ENCODE measurements around the gene SDS.

SDS gene, protein sequence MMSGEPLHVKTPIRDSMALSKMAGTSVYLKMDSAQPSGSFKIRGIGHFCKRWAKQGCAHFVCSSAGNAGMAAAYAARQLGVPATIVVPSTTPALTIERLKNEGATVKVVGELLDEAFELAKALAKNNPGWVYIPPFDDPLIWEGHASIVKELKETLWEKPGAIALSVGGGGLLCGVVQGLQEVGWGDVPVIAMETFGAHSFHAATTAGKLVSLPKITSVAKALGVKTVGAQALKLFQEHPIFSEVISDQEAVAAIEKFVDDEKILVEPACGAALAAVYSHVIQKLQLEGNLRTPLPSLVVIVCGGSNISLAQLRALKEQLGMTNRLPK

DNA sequence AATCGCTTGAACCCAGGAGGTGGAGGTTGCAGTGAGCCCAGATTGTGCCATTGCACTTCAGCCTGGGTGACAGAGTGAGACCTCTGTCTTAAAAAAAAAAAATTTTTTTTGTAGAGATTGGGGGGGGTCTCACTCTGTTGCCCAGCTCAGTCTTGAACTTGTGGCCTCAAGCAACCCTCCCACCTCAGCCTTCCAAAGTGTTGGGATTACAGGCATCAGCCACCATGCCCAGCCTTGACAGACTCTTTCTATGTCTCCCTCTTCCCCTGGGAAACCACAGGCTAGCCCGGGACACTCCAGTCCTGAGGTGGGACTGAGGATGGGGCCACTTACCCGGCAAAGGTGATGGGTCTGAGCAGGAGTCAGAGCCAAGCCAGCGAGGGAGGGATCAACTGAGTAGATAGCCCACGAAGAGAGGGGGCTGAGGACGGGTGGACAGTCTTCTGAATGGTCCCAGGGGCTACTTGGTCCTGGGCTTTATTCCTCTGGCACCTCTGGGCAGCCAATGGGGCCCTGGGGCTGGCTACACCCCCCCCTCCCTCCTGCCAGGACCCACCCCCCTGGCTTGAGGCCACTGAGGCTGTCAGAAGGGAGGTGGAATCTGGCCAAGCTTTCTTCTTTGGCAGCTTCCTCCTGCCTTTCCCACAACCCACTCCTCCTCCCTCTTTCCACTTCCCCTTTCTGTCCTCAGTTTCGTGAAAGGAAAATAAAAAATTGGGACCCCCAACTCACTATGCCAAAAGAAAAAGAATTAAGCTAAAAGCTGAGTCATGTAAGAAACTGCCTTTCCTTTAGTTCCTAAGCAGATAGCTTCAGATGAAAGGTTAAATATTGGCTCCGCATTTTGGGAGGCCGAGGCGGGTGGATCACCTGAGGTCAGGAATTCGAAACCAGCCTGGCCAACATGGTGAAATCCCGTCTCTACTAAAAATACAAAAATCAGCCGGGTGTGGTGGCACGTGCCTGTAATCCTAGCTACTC, at the start of gene SDS:
TSS of gene SDS (minus strand) at position 453 of the 981 bp plus-strand sequence. CDS start 4,179 bp downstream, outside the sequence.
- peak; percentile 43 for DNase-seq (ENCODE audit: low spot score)

DNA sequence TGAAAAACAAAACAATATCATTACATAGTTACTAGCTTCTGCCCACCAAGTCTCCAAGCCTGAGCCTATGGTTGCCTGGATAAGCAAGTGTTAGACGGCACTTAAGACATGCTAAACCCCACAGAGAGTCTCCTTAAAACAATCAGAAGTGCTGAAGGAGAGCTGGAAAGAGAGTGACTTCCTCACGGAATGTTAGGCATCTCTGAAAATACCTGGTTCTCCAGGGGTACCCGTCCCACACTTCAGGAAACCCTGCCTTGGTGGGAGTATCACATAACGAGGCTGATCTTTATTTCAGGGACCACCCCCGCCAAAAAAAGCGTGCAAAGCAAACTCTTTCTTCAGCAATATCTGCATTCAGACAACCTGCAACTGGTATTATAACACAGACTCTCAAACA, 49.6 kb upstream of the SDS start:
- no peak for DNase-seq (ENCODE audit: low spot score)

DNA sequence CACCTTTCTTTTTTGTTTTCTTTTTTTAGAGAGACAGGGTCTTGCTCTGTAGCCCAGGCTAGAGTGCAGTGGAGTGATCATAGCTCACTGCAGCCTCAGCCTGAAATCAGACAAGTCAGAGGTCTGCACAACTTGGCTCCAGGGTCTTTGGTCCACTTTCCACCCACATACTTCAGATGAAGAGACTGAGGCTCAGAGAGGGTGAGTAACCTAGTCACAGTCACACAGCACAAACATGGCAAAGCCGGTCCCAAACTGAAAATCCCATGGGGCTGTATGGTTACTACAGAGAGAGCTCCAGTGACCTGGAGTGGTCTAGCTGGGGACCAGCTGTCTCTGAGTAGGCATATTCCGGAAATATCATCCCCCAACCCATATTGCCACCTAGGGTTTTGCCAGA, 48.8 kb upstream of the SDS start:
- no peak for DNase-seq (ENCODE audit: low spot score)

DNA sequence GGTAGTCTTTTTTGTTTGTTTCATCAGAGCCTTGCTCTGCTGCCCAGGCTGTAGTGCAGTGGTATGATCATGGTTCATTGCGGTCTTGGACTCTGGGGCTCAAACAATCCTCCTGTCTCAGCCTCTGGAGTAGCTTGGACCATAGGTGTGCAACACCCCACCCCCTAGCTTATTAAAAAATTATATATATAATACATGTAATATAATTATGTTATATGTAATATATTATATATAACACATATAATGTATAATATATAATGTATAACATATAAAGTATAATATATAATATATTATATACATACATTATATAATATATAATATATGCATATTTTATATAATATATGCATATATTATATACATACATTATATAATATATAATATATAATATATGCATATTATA, 46.2 kb upstream of the SDS start:
- no peak for DNase-seq (ENCODE audit: low spot score)

DNA sequence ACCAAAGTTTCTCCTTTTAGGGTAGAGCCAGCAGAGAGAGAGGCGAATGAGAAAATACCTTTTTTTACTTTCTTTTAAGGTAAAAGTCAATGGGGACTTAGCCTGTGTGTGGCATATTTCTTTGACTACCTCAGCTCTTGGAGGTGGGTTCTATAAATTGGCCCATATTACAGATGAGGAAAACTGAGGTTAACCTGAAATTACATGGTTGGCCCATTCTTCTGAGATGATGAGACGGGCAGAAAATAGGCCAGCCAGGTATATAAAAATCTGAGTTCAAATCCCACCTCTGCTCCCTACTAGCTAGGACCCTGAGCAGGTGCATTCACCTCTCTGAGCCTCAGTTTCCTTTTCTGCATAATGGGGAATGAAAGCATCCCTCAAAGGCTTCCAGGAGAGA, 45.6 kb upstream of the SDS start:
- DNase-seq (ENCODE audit: low spot score): no peak

DNA sequence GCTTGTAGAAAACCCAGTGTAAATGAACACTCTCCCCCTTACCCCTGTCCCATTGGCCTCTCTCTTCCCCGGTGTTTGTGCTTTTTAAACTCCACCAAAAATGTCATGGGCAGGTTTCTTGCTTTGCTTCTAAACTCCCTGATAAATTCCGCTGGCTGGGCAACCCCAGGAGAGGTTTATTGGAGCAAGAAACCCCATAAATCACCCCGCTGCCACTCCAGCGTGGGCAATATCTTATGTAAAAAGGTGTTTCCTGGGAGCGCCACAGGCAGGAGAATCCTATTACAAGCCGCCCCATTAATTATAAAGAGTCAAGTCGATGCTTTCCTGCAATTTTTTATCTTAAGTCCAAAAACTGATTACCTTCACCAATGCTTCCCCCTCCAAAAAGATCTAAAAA, 45.2 kb upstream of the SDS start:
- no peak for DNase-seq (ENCODE audit: low spot score)

DNA sequence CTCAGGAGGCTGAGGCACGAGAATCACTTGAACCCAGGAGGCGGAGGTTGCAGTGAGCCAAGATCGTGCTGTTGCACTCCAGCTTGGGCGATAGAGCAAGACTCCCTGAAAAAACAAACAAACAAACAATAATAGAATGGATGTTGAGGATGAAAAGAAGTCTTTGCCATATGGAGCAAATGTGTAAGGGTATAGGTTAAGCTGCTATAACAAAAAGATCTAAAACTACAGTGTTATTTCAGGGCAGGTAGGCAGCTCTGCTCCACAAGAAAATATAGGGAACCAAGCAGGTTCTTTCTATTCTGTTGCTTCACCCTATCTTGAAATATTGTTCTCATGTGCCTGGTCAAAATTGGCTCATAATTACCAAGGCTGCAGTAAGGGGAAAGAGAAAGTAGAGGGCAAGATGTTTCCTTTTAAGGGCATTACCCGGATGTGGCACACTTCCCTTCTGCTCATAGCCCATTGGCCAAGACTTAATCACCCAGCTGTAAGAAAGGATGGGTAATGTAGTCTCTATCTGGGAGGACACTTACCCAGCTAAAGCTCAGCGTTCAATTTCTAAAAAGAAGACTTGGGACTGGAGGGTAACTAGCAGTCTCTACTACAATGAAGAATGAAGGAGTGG, 42.0 kb upstream of the SDS start:
- no peak for DNase-seq (ENCODE audit: low spot score)

DNA sequence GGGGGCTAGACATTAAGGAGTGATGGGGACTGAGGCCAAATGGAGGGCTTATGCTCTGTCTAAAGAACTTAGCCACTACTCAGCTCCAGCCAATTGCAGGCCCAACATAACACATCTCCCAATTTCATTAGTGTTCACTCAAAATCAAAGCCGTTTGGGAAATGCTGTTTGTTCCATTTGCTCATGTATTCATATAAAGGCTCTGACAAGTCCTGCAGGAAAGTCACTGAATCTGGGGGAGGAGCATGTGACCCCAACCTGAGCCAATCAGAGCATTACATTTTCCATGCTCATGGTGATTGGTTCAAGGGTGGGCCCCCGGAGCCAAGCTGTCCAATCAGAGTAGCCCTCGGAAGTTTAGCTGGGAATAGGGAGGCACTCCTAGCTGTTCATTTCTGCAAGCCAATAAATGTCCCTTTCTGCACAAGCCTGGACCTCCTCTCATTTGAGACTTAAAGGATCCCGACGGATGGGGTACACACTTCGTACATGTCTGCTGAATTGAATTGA, 39.4 kb upstream of the SDS start:
- DNase-seq (ENCODE audit: low spot score): no peak

DNA sequence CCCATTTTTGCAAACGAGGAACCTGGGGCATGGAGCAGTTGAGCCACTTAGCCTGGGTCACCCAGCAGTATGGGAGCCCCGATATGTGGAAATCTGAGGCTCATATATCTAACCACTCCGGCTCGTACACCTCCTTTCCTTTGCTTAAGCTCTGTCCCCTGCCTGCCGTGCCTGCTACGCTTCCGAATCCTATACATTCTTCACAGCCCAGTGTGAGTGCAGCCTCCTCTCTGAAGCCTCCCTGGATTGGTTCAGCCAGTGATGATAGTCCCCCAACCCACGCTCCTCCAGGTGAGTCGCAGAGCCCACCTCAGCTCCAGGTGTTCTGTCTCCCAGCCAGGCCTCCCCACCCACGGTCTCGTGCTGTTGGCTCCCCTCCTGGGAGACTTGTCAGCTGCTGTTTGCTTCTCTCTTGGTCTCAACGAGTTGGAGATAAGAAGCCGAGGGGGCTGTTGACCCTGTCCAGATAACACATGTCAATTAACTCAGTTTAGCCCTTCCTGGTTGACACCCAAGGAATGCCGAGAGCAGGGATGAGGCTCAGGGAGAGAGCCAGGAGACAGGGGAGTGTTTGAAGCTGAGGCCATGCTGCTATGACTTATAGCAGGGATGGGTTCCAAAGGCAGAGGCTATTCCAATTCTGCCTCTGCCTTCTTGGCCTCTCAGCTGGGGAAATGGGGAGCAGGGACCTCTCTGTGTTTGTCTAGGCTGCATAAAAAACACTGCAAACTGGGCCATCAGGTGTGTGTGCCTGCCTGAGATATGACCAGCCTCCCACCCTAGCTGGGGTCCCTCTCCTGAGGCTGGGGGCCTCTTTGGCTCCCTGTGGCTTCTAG, 37.5 kb upstream of the SDS start:
- no peak for DNase-seq (ENCODE audit: low spot score)

DNA sequence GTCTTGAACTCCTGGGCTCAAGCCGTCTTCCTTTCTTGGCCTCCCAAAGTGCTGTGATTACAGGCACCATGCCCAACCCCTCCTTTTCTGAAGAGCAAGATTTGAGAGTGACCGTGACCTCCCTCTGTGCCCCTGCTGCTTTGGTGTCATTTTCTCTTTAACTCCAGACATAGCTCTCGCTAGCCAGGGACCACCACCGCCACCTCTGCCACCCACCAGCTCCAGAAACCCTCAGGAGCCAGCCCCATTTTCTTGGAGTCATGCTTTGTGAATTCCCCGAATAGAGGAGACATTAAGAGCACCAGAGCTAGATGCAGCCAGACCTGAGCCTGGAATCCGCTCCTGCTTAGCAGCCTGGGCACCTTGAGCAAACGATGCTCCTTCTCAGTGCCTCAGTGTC, 36.6 kb upstream of the SDS start:
- DNase-seq (ENCODE audit: low spot score): no peak

DNA sequence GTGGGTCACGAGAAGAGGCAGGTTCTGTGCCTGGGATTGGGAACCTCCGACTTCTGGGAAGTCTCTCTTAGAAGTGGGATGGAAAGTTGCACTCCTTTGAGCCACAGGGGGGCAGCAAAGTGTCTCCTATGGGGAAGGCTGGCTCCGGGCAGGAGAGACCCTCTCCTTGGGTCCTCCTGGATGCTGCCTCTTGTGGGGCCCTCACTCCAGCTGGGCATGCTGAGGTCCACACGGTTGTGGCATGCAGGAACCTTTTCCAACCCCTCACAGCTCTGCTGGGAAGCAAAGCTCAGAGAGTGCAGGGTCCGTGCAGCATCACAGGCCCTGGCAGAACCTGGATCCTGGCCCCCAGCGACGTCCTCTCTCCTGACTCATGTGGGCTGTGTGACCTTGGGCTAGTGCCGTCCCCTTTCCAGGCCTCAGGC, 35.9 kb upstream of the SDS start:
- peak; percentile 43 for DNase-seq (ENCODE audit: low spot score)

DNA sequence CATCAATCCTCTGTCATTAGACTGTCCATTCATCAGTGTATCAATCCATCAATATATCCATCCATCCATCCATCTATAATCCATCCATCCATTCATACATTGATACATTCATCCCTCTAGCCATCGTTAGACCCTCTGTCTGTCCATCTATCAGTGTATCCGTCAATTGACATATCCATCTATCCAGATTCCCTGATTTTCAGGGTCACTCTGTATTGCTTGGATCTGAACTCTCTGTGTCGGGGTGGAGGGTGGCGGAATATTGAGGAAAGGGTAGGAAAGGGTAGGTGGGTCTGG, 35.6 kb upstream of the SDS start:
- DNase-seq (ENCODE audit: low spot score): no peak

DNA sequence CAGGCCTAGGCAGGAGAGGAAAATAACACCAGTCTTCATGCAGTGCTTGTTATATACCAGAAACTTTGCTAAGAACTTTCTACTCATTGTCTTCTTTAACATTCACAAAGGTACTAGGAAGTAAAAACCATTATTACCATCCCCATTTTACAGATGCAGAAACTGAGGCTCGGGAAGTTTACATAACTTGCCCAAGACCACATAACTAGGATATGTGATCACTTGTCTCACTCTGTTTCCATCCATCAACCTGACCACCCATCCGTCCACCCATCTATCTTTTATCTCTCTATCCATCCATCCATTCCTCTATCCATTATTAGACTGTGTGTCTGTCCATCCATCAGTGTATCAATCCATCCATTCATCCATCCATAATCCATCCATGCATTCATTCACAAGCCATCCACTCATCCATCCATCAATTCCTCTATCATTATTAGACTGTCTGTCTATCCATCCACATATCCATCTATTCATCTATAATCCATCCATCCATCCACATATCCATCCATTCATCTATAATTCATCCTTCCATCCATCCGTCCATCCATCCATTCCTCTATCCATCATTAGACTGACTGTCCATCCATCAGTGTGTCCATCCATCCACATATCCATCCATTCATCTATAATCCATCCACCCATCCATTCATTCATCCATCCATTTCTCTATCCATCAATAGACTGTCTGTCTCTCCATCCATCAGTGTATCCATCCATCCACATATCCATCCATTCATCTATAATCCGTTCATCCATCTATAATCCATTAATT, 35.0 kb upstream of the SDS start:
- no peak for DNase-seq (ENCODE audit: low spot score)

DNA sequence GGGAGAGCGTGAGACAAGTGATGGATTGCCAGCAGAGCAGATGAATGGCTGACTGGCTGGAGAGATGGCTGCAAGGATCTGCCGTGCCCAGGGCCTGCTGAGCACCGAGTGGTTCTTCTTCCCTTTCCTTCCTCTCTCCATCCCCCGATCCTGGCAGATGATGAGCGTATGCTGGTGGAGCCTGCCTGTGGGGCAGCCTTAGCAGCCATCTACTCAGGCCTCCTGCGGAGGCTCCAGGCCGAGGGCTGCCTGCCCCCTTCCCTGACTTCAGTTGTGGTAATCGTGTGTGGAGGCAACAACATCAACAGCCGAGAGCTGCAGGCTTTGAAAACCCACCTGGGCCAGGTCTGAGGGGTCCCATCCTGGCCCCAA, 34.0 kb upstream of the SDS start:
- no peak for DNase-seq (ENCODE audit: low spot score)

DNA sequence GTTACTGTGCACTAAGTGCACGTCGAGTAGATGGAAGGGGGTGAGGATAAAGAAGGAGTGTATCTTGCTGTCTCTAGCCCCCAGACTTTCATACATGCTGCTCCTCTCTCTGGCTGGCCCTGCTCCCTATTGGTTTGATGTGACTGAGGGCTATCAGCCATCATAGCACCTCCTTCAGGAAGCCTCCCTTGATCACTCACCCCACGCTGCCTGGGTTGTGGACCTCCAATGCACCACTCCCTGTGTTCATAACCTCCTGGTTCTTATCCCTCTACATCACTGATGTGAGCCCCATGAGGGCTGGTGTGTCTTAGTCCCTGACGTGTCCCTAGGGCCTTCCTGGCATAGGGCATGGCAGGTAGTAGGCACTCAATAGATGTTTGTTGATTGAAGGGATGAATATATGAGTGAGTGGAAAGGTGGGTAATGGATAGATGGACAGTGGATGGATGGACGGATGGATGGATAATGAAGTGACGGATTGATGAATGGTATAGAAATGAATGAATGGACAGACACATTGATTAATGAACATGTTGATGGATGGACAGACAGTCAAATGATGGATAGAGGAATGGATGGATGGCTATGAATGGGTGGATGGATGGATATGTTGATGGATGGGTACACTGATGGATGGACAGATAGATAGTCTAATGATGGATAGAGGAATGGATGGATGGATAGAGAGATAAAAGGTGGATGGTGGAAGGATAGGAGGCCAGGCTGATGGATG, 33.5 kb upstream of the SDS start:
- no peak for DNase-seq (ENCODE audit: low spot score)

DNA sequence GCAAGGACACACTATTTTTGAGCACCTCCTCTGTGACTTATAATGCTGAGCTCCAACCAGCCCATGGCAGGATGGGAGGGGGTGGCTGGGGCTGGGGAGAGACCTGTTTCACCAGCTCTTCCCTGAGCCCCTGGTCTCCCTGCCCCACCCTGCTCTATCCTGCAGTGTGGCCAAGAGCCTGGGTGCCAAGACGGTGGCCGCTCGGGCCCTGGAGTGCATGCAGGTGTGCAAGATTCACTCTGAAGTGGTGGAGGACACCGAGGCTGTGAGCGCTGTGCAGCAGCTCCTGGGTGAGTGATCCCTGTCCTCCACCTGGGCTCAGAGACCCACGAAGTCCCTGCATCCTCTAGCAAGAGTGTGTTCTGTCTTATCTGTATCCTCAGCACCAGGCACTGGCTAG, 32.9 kb upstream of the SDS start:
- no peak for DNase-seq (ENCODE audit: low spot score)

DNA sequence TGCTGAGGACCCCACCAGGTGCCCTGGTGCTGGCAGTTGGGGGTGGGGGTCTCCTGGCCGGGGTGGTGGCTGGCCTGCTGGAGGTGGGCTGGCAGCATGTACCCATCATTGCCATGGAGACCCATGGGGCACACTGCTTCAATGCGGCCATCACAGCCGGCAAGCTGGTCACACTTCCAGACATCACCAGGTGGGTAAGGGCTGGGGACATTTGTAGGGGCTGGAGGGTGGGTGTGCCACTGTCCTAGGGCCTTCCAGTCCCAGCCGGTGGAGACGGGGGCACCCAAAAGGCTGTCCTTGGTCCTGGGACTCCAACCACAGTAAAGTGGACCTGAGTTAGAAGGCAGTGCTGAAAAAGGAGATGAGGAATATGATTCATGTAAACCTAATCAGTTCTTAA, 31.7 kb upstream of the SDS start:
- DNase-seq (ENCODE audit: low spot score): no peak

DNA sequence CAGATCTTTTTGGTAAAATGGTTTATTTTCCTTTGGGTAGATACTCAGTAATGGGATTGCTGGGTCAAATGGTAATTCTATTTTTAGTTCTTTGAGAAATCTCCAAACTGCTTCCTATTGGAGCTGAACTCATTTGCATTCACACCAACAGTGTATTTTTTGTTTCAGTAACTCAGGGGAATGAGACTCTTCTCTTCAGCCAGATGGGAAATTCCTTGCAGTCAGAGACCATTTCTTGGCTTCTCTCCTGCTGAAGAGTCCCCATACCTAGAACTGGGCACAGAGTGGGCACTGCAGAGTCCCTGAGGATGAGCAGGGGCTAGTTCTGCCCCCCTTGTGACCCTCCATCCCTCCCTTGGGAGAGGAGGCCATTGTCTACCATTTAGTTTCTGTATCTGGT, 29.3 kb upstream of the SDS start:
- DNase-seq (ENCODE audit: low spot score): peak; percentile 60

DNA sequence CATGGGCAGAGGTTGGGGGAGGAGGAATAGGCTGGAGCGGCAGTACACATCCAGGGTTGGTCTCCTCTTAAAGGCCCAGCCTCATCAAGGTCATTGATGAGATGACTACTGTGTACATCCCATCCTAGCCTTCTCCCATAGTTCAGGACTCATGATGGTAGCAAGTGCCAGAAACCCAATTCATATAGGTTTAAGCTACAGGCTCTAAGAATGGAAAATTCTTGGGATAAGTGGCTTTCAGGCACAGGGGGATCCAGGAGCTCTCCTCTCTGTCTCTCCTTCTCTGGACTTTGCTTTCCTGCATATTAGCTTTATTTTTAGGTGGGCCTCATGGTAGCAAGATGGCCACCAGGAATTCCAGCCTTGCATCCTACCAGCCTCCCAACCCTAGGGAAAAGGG, 24.8 kb upstream of the SDS start:
- DNase-seq (ENCODE audit: low spot score): no peak

DNA sequence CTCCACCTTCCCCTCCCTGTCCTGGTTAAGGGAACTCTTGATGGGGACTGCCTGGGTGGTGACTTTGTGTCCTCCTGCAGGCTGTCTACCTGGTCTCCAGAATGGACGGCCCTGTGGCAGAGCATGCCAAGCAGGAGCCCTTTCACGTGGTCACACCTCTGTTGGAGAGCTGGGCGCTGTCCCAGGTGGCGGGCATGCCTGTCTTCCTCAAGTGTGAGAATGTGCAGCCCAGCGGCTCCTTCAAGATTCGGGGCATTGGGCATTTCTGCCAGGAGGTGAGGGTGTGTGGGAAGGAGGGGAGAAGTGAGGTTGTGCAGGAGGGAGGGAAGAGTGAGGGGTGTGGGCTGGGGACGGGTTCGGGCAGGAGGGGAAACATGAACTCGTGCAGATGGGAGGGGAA, 24.2 kb upstream of the SDS start:
- no peak for DNase-seq (ENCODE audit: low spot score)
